NOMO-1 treated with DMSO at 0.1 percent for 48 hours (cell line): Measurements from ENCODE around the gene CCNL2.
"Not testable (repeated sequence)": the region's sequence is repeated elsewhere in the genome, so short reads cannot be mapped to it uniquely, and the experiment has no call there.

ENCODE experiments used
- DNase-seq: peaks from one replicate; lab custom pipeline; 2025; ENCODE audit not compliant: unreplicated experiment; lab: John Stamatoyannopoulos, UW

Gene CCNL2

GRCh38 chr1:1374589-1374928, 24.6 kb downstream of the CCNL2 start:
- DNase-seq, result no peak

GRCh38 chr1:1373815-1374588, 25.1 kb downstream of the CCNL2 start:
- no peak for DNase-seq

- DNase-seq, result no peak
These were observed 25.9 kb downstream of the CCNL2 start for GRCh38 chr1:1373051-1373814.

GRCh38 chr1:1371746-1372711, 27.1 kb downstream of the CCNL2 start:
- peak; percentile 55 for DNase-seq

- peak; percentile 88 for DNase-seq
These were observed 27.8 kb downstream of the CCNL2 start for GRCh38 chr1:1371364-1371745.

- no peak for DNase-seq
These were observed 28.3 kb downstream of the CCNL2 start for GRCh38 chr1:1370771-1371300.

- not testable (repeated sequence) for DNase-seq
These were observed 29.0 kb downstream of the CCNL2 start for GRCh38 chr1:1370094-1370493.

- DNase-seq, result no peak
These were observed 31.8 kb downstream of the CCNL2 start for GRCh38 chr1:1367315-1367714.

GRCh38 chr1:1366699-1367066, 32.5 kb downstream of the CCNL2 start:
- no peak for DNase-seq

- no peak for DNase-seq
These were observed 33.0 kb downstream of the CCNL2 start for GRCh38 chr1:1365875-1366698.

- DNase-seq, result no peak
These were observed 34.9 kb downstream of the CCNL2 start for GRCh38 chr1:1364266-1364665.

- DNase-seq, result no peak
These were observed 37.1 kb downstream of the CCNL2 start for GRCh38 chr1:1361982-1362423.

- no peak for DNase-seq
These were observed 37.7 kb downstream of the CCNL2 start for GRCh38 chr1:1361233-1361981.

- no peak for DNase-seq
These were observed 38.5 kb downstream of the CCNL2 start for GRCh38 chr1:1360506-1361169.

GRCh38 chr1:1359664-1360468, 39.3 kb downstream of the CCNL2 start:
- DNase-seq, result no peak

- no peak for DNase-seq
These were observed 39.8 kb downstream of the CCNL2 start for GRCh38 chr1:1359308-1359663.

- DNase-seq, result no peak
These were observed 40.5 kb downstream of the CCNL2 start, which contains the start of gene MXRA8 for GRCh38 chr1:1358433-1359271. Gene MXRA8, minus strand, starts transcription at chr1:1358555. Its CDS starts 51 bp downstream, at chr1:1358504.
